Neural cell (in vitro differentiated cells): Measurements from ENCODE around the gene PPP2R5D. TPM values are rescaled to one million over a fixed set of nuclear protein-coding genes. Genes with fewer than 3 reads are reported as not detected.

Source experiments
- H2AFZ ChIP-seq: fragments of 200-600, 300-800 bp; sonication (generic), shearing (Covaris generic); 2 replicates; pipeline ENCODE4 v1.6.0; 2014; ENCODE audit warnings: low read depth, mild to moderate bottlenecking, antibody characterized with exemption, low read length, moderate library complexity
- H3F3A ChIP-seq: fragments of 200-600 bp; shearing (Covaris generic); 2 replicates; pipeline ENCODE4 v1.6.1; 2016; ENCODE audit warnings: mild to moderate bottlenecking, moderate library complexity, mixed read lengths, antibody characterized with exemption, low read length; ENCODE audit not compliant: insufficient read depth, poor library complexity, severe bottlenecking
- H3K27ac ChIP-seq: fragments of 200-600, 300-800 bp; sonication (generic), shearing (Covaris generic); 2 replicates; pipeline ENCODE4 v1.5.1; 2014; ENCODE audit warnings: mild to moderate bottlenecking, low read length, moderate library complexity
- H3K27me3 ChIP-seq: fragments of 300-800, 200-600 bp; sonication (generic), shearing (Covaris generic); 2 replicates; pipeline ENCODE4 v1.6.0; 2014; ENCODE audit warnings: mild to moderate bottlenecking, low read depth, low read length, moderate library complexity; ENCODE audit not compliant: insufficient read depth
- H3K36me3 ChIP-seq: fragments of 300-800, 200-600 bp; sonication (generic), shearing (Covaris generic); 2 replicates; pipeline ENCODE4 v1.5.1; 2014; ENCODE audit warnings: mild to moderate bottlenecking, antibody characterized with exemption, low read length, moderate library complexity; ENCODE audit not compliant: insufficient read depth
- H3K4me2 ChIP-seq: fragments of 300-800, 200-600 bp; sonication (generic), shearing (Covaris generic); 2 replicates; pipeline ENCODE4 v1.6.0; 2014; ENCODE audit warnings: mild to moderate bottlenecking, low read length
- H3K4me3 ChIP-seq: fragments of 300-800, 200-600 bp; sonication (generic), shearing (Covaris generic); 2 replicates; pipeline ENCODE4 v1.5.1; 2014; ENCODE audit warnings: mild to moderate bottlenecking, low read length, moderate library complexity
- H3K79me2 ChIP-seq: fragments of 200-600 bp; shearing (Covaris generic); replicated peaks from 2 replicates; pipeline ENCODE4 v1.6.0; 2014; ENCODE audit warnings: mild to moderate bottlenecking, low read length, moderate library complexity; ENCODE audit not compliant: insufficient read depth
- H3K9ac ChIP-seq: fragments of 300-800, 200-600 bp; sonication (generic), shearing (Covaris generic); 2 replicates; pipeline ENCODE4 v1.6.1; 2016; ENCODE audit warnings: mild to moderate bottlenecking, low read length, mixed read lengths
- H3K9me2 ChIP-seq: fragments of 200-600 bp; shearing (Covaris generic); 2 replicates; pipeline ENCODE4 v1.6.1; 2016; ENCODE audit warnings: mild to moderate bottlenecking, low read length, mixed read lengths; ENCODE audit not compliant: insufficient read depth
- H3K9me3 ChIP-seq: fragments of 200-600, 300-800 bp; sonication (generic), shearing (Covaris generic); 2 replicates; pipeline ENCODE4 v1.6.1; 2016; ENCODE audit warnings: mild to moderate bottlenecking, mixed run types, low read length, moderate library complexity, mixed read lengths
- H4K20me1 ChIP-seq: fragments of 200-600 bp; shearing (Covaris generic); 2 replicates; pipeline ENCODE4 v1.6.1; 2016; ENCODE audit warnings: mild to moderate bottlenecking, mixed run types; ENCODE audit not compliant: insufficient read depth
- CTCF ChIP-seq: fragments of 450-650 bp; IDR thresholded peaks from 2 replicates; pipeline ENCODE4 v1.5.1; 2014; ENCODE audit warnings: antibody characterized with exemption, mild to moderate bottlenecking, moderate library complexity; ENCODE audit not compliant: poor library complexity, severe bottlenecking
- EP300 ChIP-seq: fragments of 450-650 bp; conservative IDR thresholded peaks from 2 replicates; pipeline ENCODE4 v1.6.1; 2014; ENCODE audit warnings: antibody characterized with exemption, mild to moderate bottlenecking, moderate library complexity; ENCODE audit not compliant: poor library complexity, severe bottlenecking
- EZH2 ChIP-seq: fragments of 200-600, 300-800 bp; shearing (Covaris generic), sonication (generic); IDR thresholded peaks from 2 replicates; pipeline ENCODE4 v1.6.1; 2014; ENCODE audit warnings: antibody characterized with exemption, low read length, borderline replicate concordance, mild to moderate bottlenecking; ENCODE audit not compliant: insufficient read depth, poor library complexity, severe bottlenecking
- MXI1 ChIP-seq: fragments of 450-650 bp; conservative IDR thresholded peaks from 2 replicates; pipeline ENCODE4 v1.6.1; 2014; ENCODE audit warnings: antibody characterized with exemption, mild to moderate bottlenecking; ENCODE audit not compliant: poor library complexity, severe bottlenecking
- POLR2AphosphoS5 ChIP-seq: IDR thresholded peaks from 2 replicates; pipeline ENCODE4 v1.6.1; 2012
- RAD21 ChIP-seq: fragments of 450-650 bp; conservative IDR thresholded peaks from 2 replicates; pipeline ENCODE4 v1.6.1; 2014; ENCODE audit warnings: antibody characterized with exemption, mild to moderate bottlenecking, moderate library complexity
- REST ChIP-seq: IDR thresholded peaks from 2 replicates; pipeline ENCODE4 v1.6.1; 2012; ENCODE audit warnings: borderline replicate concordance
- SMC3 ChIP-seq: fragments of 450-650 bp; conservative IDR thresholded peaks from 2 replicates; pipeline ENCODE4 v1.6.1; 2014; ENCODE audit warnings: antibody characterized with exemption, mild to moderate bottlenecking, moderate library complexity; ENCODE audit not compliant: poor library complexity
- TAF1 ChIP-seq: IDR thresholded peaks from 2 replicates; pipeline ENCODE4 v1.6.1; 2012; ENCODE audit warnings: low read depth
- polyA plus RNA-seq: library from polyadenylated mRNA; depleted of rRNA; stranded (reverse); fragments of >200 nt; gene quantifications from 2 replicates; pipeline ENCODE4 v1.2.3, GENCODE V29; 2014

Gene PPP2R5D
- polyA plus RNA-seq, 1 donor from 2014 or later: 41.1 TPM

- Histone ChIP-seq H3K4me3 (no peak overlapping the region), H3K9ac (no peak overlapping the region), H3K79me2 (peaks cover 4% of the 10 kb centered on the region), H3F3A (no peaks in the 10 kb centered on the region), H2AFZ (no peak overlapping the region), H3K27me3 (no peaks in the 10 kb centered on the region), H4K20me1 (no peaks in the 10 kb centered on the region), H3K36me3 (no peaks in the 10 kb centered on the region), H3K27ac (no peak overlapping the region), H3K4me2 (no peak overlapping the region), H3K9me3 (no peaks in the 10 kb centered on the region), H3K9me2 (no peaks in the 10 kb centered on the region)
- TF ChIP-seq MXI1 (no peak), EP300 (no peak), RAD21 (no peak), CTCF (no peak), TAF1 (no peak), EZH2 (no peak), REST (no peak), POLR2AphosphoS5 (no peak), SMC3 (no peak)
These were observed 46.0 kb upstream of the PPP2R5D start for GRCh38 chr6:42938428-42938796.

- no peak for TF ChIP-seq EP300
- TF ChIP-seq POLR2AphosphoS5: no peak
- TF ChIP-seq CTCF: no peak
- TF ChIP-seq MXI1: no peak
- no peak for TF ChIP-seq SMC3
- no peak for TF ChIP-seq TAF1
- TF ChIP-seq RAD21: no peak
- H4K20me1 ChIP-seq: no peaks in the 10 kb centered on the region
- no peaks in the 10 kb centered on the region for H3K27me3 ChIP-seq
- no peak overlapping the region for H2AFZ ChIP-seq
- H3K9ac ChIP-seq: no peak overlapping the region
- no peaks in the 10 kb centered on the region for H3K36me3 ChIP-seq
- H3K27ac ChIP-seq: no peak overlapping the region
- H3K79me2 ChIP-seq: no peaks in the 10 kb centered on the region
- H3K4me2 ChIP-seq: no peak overlapping the region
- H3K9me2 ChIP-seq: no peaks in the 10 kb centered on the region
- no peaks in the 10 kb centered on the region for H3F3A ChIP-seq
- no peak overlapping the region for H3K4me3 ChIP-seq
- H3K9me3 ChIP-seq: no peaks in the 10 kb centered on the region
These were observed 45.2 kb upstream of the PPP2R5D start for GRCh38 chr6:42938987-42939809.
